Right lobe of liver (tissue), 4 donors: ENCODE data around the gene CCNB1.
"Not testable (repeated sequence)": the region's sequence is repeated elsewhere in the genome, so short reads cannot be mapped to it uniquely, and the experiment has no call there.

Source experiments
- POLR2A ChIP-seq: fragments of 450-650 bp; IDR thresholded peaks from one replicate; pipeline ENCODE4 v1.6.1; 2017; ENCODE audit warnings: antibody characterized with exemption, mild to moderate bottlenecking
- TF ChIP-seq, protein P1 (sequence below), 4 donors: fragments of 200-600 bp in 3 of 4; fragments of 450-650 bp in 1 of 4; IDR thresholded peaks; one replicate each; pipeline versions ENCODE4 v1.5.1 to v1.8.0; 2016 to 2022; ENCODE audit warnings: antibody characterized with exemption in 4 of 4, mild to moderate bottlenecking in 2 of 4
- donor health status: DM: no; HTN: no; CAD: no.
- donor health status: DM: no; HTN: no; CAD: no.
- donor health status: DM: no; HTN: yes; CAD: no.

DNA sequence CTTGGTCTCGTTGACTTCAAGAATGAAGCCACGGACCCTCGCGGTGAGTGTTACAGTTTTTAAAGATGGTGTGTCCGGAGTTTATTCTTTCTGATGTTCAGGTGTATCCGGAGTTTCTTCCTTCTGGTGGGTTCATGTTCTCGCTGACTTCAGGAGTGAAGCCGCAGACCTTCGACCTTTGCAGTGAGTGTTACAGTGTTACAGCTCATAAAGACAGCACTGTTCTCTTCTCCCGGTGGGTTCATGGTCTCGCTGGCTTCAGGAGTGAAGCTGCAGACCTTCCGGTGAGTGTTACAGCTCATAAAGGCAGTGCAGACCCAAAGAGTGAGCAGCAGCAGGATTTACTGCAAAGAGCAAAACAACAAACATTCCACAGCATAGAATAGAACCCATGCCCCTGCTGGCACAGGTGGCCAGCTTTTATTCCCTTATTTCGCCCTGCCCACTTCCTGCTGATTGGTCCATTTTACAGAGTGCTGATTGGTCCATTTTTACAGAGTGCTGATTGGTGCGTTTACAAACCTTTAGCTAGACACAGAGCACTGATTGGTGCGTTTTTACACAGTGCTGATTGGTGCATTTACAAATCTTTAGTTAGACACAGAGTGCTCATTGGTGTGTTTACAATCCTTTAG lies 14.8 kb downstream of the CCNB1 start:
- not testable (repeated sequence) for TF ChIP-seq POLR2A
- TF ChIP-seq, protein P1, sequence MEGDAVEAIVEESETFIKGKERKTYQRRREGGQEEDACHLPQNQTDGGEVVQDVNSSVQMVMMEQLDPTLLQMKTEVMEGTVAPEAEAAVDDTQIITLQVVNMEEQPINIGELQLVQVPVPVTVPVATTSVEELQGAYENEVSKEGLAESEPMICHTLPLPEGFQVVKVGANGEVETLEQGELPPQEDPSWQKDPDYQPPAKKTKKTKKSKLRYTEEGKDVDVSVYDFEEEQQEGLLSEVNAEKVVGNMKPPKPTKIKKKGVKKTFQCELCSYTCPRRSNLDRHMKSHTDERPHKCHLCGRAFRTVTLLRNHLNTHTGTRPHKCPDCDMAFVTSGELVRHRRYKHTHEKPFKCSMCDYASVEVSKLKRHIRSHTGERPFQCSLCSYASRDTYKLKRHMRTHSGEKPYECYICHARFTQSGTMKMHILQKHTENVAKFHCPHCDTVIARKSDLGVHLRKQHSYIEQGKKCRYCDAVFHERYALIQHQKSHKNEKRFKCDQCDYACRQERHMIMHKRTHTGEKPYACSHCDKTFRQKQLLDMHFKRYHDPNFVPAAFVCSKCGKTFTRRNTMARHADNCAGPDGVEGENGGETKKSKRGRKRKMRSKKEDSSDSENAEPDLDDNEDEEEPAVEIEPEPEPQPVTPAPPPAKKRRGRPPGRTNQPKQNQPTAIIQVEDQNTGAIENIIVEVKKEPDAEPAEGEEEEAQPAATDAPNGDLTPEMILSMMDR (IDR thresholded peaks at IDR 0.05) = not testable (repeated sequence)
